Karpas-422 (cell line): ENCODE measurements around the gene PID1. TPM values are rescaled to one million over a fixed set of nuclear protein-coding genes. Genes with fewer than 3 reads are reported as not detected.

Experiments used
- DNase-seq: peaks from one replicate; pipeline ENCODE4 v3.0.0-alpha.2; 2015
- H2AFZ ChIP-seq: fragments of 200-600 bp; sonication (generic); 2 replicates; pipeline ENCODE4 v1.6.1; 2014; ENCODE audit warnings: antibody characterized with exemption, low read length, mixed read lengths
- H3K27ac ChIP-seq: fragments of 200-600 bp; sonication (generic); 2 replicates; pipeline ENCODE4 v1.5.1; 2014; ENCODE audit warnings: mild to moderate bottlenecking, low read length, moderate library complexity
- H3K27me3 ChIP-seq: fragments of 200-600 bp; sonication (generic); 2 replicates; pipeline ENCODE4 v1.6.1; 2014; ENCODE audit warnings: low read length, mixed read lengths
- H3K36me3 ChIP-seq: fragments of 200-600 bp; sonication (generic); 2 replicates; pipeline ENCODE4 v1.6.1; 2014; ENCODE audit warnings: low read length, mixed read lengths; ENCODE audit not compliant: insufficient read depth
- H3K4me1 ChIP-seq: fragments of 200-600 bp; sonication (generic); 2 replicates; pipeline ENCODE4 v1.6.1; 2014; ENCODE audit warnings: mild to moderate bottlenecking, low read length, mixed read lengths
- H3K4me2 ChIP-seq: fragments of 200-600 bp; sonication (generic); 2 replicates; pipeline ENCODE4 v1.6.1; 2014; ENCODE audit warnings: low read length, low read depth, mild to moderate bottlenecking; ENCODE audit not compliant: poor library complexity, severe bottlenecking
- H3K4me3 ChIP-seq: fragments of 200-600 bp; sonication (generic); 2 replicates; pipeline ENCODE4 v1.5.1; 2014; ENCODE audit warnings: mild to moderate bottlenecking, antibody characterized with exemption, low read length, mixed read lengths
- H3K79me2 ChIP-seq: fragments of 200-600 bp; sonication (generic); 2 replicates; pipeline ENCODE4 v1.6.1; 2014; ENCODE audit warnings: mild to moderate bottlenecking, low read length, mixed read lengths
- H3K9ac ChIP-seq: fragments of 200-600 bp; sonication (generic); 2 replicates; pipeline ENCODE4 v1.6.0; 2014; ENCODE audit warnings: low read length
- H3K9me2 ChIP-seq: fragments of 200-600 bp; sonication (generic), shearing (Covaris generic); replicated peaks from 2 replicates; pipeline ENCODE4 v1.6.0; 2014; ENCODE audit warnings: mild to moderate bottlenecking, low read length, moderate library complexity; ENCODE audit not compliant: insufficient read depth
- H3K9me3 ChIP-seq: fragments of 300-700, 200-600 bp; sonication (generic); 2 replicates; pipeline ENCODE4 v1.6.1; 2014; ENCODE audit warnings: low read length, mixed read lengths
- H4K20me1 ChIP-seq: fragments of 200-600 bp; sonication (generic); 2 replicates; pipeline ENCODE4 v1.6.1; 2014; ENCODE audit warnings: mild to moderate bottlenecking, antibody characterized with exemption, low read length, low read depth; ENCODE audit not compliant: insufficient read depth
- total RNA-seq: library from RNA; depleted of rRNA; stranded (reverse); fragments of >200 nt; shearing (Covaris generic); gene quantifications from 2 replicates; pipeline ENCODE4 v1.2.3, GENCODE V29; 2014; ENCODE audit warnings: low replicate concordance

The PID1 gene
- total RNA-seq, 1 experiment from 2014 or later: not detected

GRCh38 chr2:229180658-229181057, 90.4 kb downstream of the PID1 start:
- Histone ChIP-seq H3K79me2 (no peaks in the 10 kb centered on the region), H3K9ac (no peak overlapping the region), H3K4me1 (no peaks in the 10 kb centered on the region), H2AFZ (no peak overlapping the region), H3K27ac (no peak overlapping the region), H3K4me2 (no peak overlapping the region), H3K9me2 (no peaks in the 10 kb centered on the region), H4K20me1 (no peaks in the 10 kb centered on the region), H3K27me3 (no peaks in the 10 kb centered on the region), H3K9me3 (no peaks in the 10 kb centered on the region), H3K4me3 (no peak overlapping the region), H3K36me3 (no peaks in the 10 kb centered on the region)
- DNase-seq: no peak

GRCh38 chr2:229179628-229180027, 91.5 kb downstream of the PID1 start:
- no peak overlapping the region for H2AFZ ChIP-seq
- H3K9me3 ChIP-seq: no peaks in the 10 kb centered on the region
- H3K27ac ChIP-seq: no peak overlapping the region

GRCh38 chr2:229178706-229179105, 92.4 kb downstream of the PID1 start:
- Histone ChIP-seq H3K27ac (no peak overlapping the region), H3K27me3 (0 out of 2 replicates have a peak, but pooled peaks cover 2% of the 10 kb centered on the region), H2AFZ (no peak overlapping the region), H3K36me3 (no peaks in the 10 kb centered on the region), H3K4me3 (no peak overlapping the region), H3K79me2 (no peaks in the 10 kb centered on the region), H3K9me3 (no peaks in the 10 kb centered on the region), H3K4me1 (no peaks in the 10 kb centered on the region), H3K9ac (no peak overlapping the region), H3K4me2 (no peak overlapping the region), H3K9me2 (no peaks in the 10 kb centered on the region), H4K20me1 (no peaks in the 10 kb centered on the region)
- no peak for DNase-seq

More at GRCh38 chr2:229179628-229180027, 91.5 kb downstream of the PID1 start:
- Histone ChIP-seq H3K27me3 (0 out of 2 replicates have a peak, but pooled peaks cover 2% of the 10 kb centered on the region), H3K9ac (no peak overlapping the region), H3K4me2 (no peak overlapping the region), H3K36me3 (no peaks in the 10 kb centered on the region), H3K4me1 (no peaks in the 10 kb centered on the region), H3K9me2 (no peaks in the 10 kb centered on the region), H4K20me1 (no peaks in the 10 kb centered on the region), H3K79me2 (no peaks in the 10 kb centered on the region), H3K4me3 (no peak overlapping the region)
- DNase-seq: no peak

GRCh38 chr2:229178117-229178516, 93.0 kb downstream of the PID1 start:
- Histone ChIP-seq H3K36me3 (no peaks in the 10 kb centered on the region), H3K4me1 (no peaks in the 10 kb centered on the region), H3K79me2 (no peaks in the 10 kb centered on the region), H3K4me3 (no peak overlapping the region), H3K27me3 (0 out of 2 replicates have a peak, but pooled peaks cover 2% of the 10 kb centered on the region), H3K9me3 (no peaks in the 10 kb centered on the region), H2AFZ (no peak overlapping the region), H3K9ac (no peak overlapping the region), H3K4me2 (no peak overlapping the region), H4K20me1 (no peaks in the 10 kb centered on the region), H3K27ac (no peak overlapping the region), H3K9me2 (no peaks in the 10 kb centered on the region)
- DNase-seq: no peak

GRCh38 chr2:229176136-229176535, 95.0 kb downstream of the PID1 start:
- Histone ChIP-seq H3K9me2 (no peaks in the 10 kb centered on the region), H3K4me1 (no peaks in the 10 kb centered on the region), H3K9me3 (no peaks in the 10 kb centered on the region), H3K27ac (no peak overlapping the region), H2AFZ (no peak overlapping the region), H4K20me1 (no peaks in the 10 kb centered on the region), H3K27me3 (0 out of 2 replicates have a peak, but pooled peaks cover 2% of the 10 kb centered on the region), H3K4me3 (no peak overlapping the region), H3K9ac (no peak overlapping the region), H3K4me2 (no peak overlapping the region), H3K79me2 (no peaks in the 10 kb centered on the region), H3K36me3 (no peaks in the 10 kb centered on the region)
- no peak for DNase-seq

GRCh38 chr2:229175497-229175863, 95.6 kb downstream of the PID1 start:
- Histone ChIP-seq H2AFZ (no peak overlapping the region), H3K4me1 (no peaks in the 10 kb centered on the region), H3K4me3 (no peak overlapping the region), H3K79me2 (no peaks in the 10 kb centered on the region), H3K9ac (no peak overlapping the region), H3K36me3 (no peaks in the 10 kb centered on the region), H3K9me2 (no peaks in the 10 kb centered on the region), H3K27me3 (0 out of 2 replicates have a peak, but pooled peaks cover 2% of the 10 kb centered on the region), H3K4me2 (no peak overlapping the region), H4K20me1 (no peaks in the 10 kb centered on the region), H3K9me3 (no peaks in the 10 kb centered on the region), H3K27ac (no peak overlapping the region)
- DNase-seq: no peak

GRCh38 chr2:229174794-229175496, 96.1 kb downstream of the PID1 start:
- Histone ChIP-seq H3K27me3 (0 out of 2 replicates have a peak, but pooled peaks cover 2% of the 10 kb centered on the region), H3K79me2 (no peaks in the 10 kb centered on the region), H3K9me2 (no peaks in the 10 kb centered on the region), H3K4me2 (no peak overlapping the region), H3K4me1 (no peaks in the 10 kb centered on the region), H3K9ac (no peak overlapping the region), H3K4me3 (no peak overlapping the region), H3K27ac (no peak overlapping the region), H2AFZ (no peak overlapping the region), H3K9me3 (no peaks in the 10 kb centered on the region), H3K36me3 (no peaks in the 10 kb centered on the region), H4K20me1 (no peaks in the 10 kb centered on the region)
- DNase-seq: no peak

GRCh38 chr2:229173825-229174359, 97.2 kb downstream of the PID1 start:
- Histone ChIP-seq H3K4me1 (no peaks in the 10 kb centered on the region), H3K27ac (no peak overlapping the region), H3K9me3 (no peaks in the 10 kb centered on the region), H3K4me3 (no peak overlapping the region), H3K79me2 (no peaks in the 10 kb centered on the region), H4K20me1 (no peaks in the 10 kb centered on the region), H2AFZ (no peak overlapping the region), H3K9me2 (no peaks in the 10 kb centered on the region), H3K27me3 (0 out of 2 replicates have a peak, but pooled peaks cover 2% of the 10 kb centered on the region), H3K36me3 (no peaks in the 10 kb centered on the region), H3K9ac (no peak overlapping the region), H3K4me2 (no peak overlapping the region)
- DNase-seq: no peak
